ENCODE results near the gene SNX14. TPM values are rescaled to one million over a fixed set of nuclear protein-coding genes. Genes with fewer than 3 reads are reported as not detected.

The SNX14 gene
- total and polyA plus RNA-seq, 2 donors (not counting 3 experiments of a cell fraction or from before 2014, with no cell fraction given): 41.3 to 74.3 TPM

GRCh38 chr6:85462673-85463072 is 131.0 kb downstream of the SNX14 start:
- DNase-seq (ENCODE audit: low read depth, low spot score) (peak; percentile 41), FAIRE-seq (no peak)
- dilution Hi-C loops (cut with MboI; ENCODE audit: extremely low pct_ligation_motif_present, low sequenced_read_pairs): loop anchor here (25.0 kb wide), 1 partner anchor 100 kb away; no protein-coding TSS in a partner anchor
- Histone ChIP-seq H4K20me1 (replicated peaks; ENCODE audit: control insufficient read depth, extremely low read depth, insufficient read depth, low read length) (no peaks in the 10 kb centered on the region), H3K4me1 (ENCODE audit: control insufficient read depth, extremely low read depth, insufficient read depth, low read length) (peaks cover 82% of the 10 kb centered on the region), H3K27ac (ENCODE audit: insufficient read depth, low read depth, low read length) (peak overlapping the region; percentile 100), H3K27me3 (ENCODE audit: control insufficient read depth in 2 of 2, insufficient read depth in 2 of 2, low read length in 2 of 2) (no peaks in the 10 kb centered on the region), H3K79me2 (ENCODE audit: control insufficient read depth, insufficient read depth, low read length) (peaks cover 16% of the 10 kb centered on the region), H3K4me2 (ENCODE audit: insufficient read depth, low read length) (peak overlapping the region; percentile 21), H2AFZ (ENCODE audit: low read depth, low read length) (no peak overlapping the region), H3K9ac (replicated peaks; ENCODE audit: extremely low read depth, insufficient read depth, low read length) (peak overlapping the region; percentile 96), H3K4me3 (replicated peaks in 1 of 3; ENCODE audit: insufficient read depth in 1 of 3, low read depth in 1 of 3, low read length in 3 of 3) (no peak overlapping the region), H3K9me1 (replicated peaks; ENCODE audit: control insufficient read depth, extremely low read depth, insufficient read depth, low read length) (no peaks in the 10 kb centered on the region), H3K9me3 (replicated peaks; ENCODE audit: control insufficient read depth, insufficient read depth, low read length) (no peaks in the 10 kb centered on the region), H3K36me3 (ENCODE audit: control insufficient read depth in 2 of 2, extremely low read depth in 1 of 2, insufficient read depth in 2 of 2, low read length in 2 of 2) (no peaks in the 10 kb centered on the region)
- no TSS peak for BruUV-seq (replicated peaks)
- ChIA-PET CTCF (interaction anchor here (1.2 to 22.7 kb wide), 5 partner anchors 12 to 107 kb away, joined by 4 to 541 read pairs (median 23); partner anchors contain the start of gene NT5E), POLR2A (interaction anchor here (2.0 to 3.0 kb wide), 3 partner anchors 12 to 216 kb away, joined by 6 to 34 read pairs (median 9); partner anchors contain the start of gene NT5E)
- intact Hi-C loops (cut with micrococcal nuclease): loop anchor here (5.0 to 10.0 kb wide), 3 partner anchors 215 to 818 kb away; partner anchors contain the start of gene TBX18
- TF ChIP-seq POLR2AphosphoS5 (IDR thresholded peaks at IDR 0.05; ENCODE audit: insufficient read depth, low read depth, low read length) (no peak), JUN (IDR thresholded peaks at IDR 0.05; ENCODE audit: borderline replicate concordance, insufficient read depth, insufficient read length, low read depth) (no peak), POLR2A (IDR thresholded peaks at IDR 0.05; ENCODE audit: low read depth, low read length) (no peak), EZH2 (IDR thresholded peaks at IDR 0.05; ENCODE audit: borderline replicate concordance, low read depth, low read length, severe bottlenecking) (no peak), CTCF (IDR thresholded peaks at IDR 0.05; ENCODE audit: extremely low read depth in 1 of 2, insufficient read depth in 1 of 2, low read depth in 1 of 2, low read length in 2 of 2) (no peak)

Measured in endothelial cell of umbilical vein (primary cell).